Panc1 (cell line): Measurements from ENCODE around the gene MAPKAP1. TPM values are rescaled to one million over a fixed set of nuclear protein-coding genes. Genes with fewer than 3 reads are reported as not detected.

Source experiments
- ATAC-seq: fragments of 200-7000 bp; cut with Tn5 transposase; 2 replicates; pipeline ENCODE4 v1.9.1; 2020; ENCODE audit warnings: mild to moderate bottlenecking, moderate library complexity
- BruUV-seq: library from RNA; stranded (reverse); fragments of 400-500 nt; replicated peaks from 2 replicates; lab custom pipeline; 2021; lab: Mats Ljungman, UMichigan
- CTCF ChIA-PET: fragments of 300-600 bp; sonication (Branson Sonifier 250); formaldehyde crosslinking; loops from one replicate; lab custom pipeline; 2022; ENCODE audit warnings: antibody characterized with exemption; lab: Charles Lee
- POLR2A ChIA-PET: fragments of 300-600 bp; sonication (Branson Sonifier 250); formaldehyde crosslinking; loops from one replicate; lab custom pipeline; 2022; ENCODE audit warnings: antibody characterized with exemption; lab: Charles Lee
- DNase-seq: peaks from one replicate; pipeline ENCODE4 v3.0.0-alpha.2; 2010; ENCODE audit warnings: low read depth, low spot score
- H3K27ac ChIP-seq: 2 replicates; pipeline ENCODE4 v1.5.1; 2011; ENCODE audit warnings: mild to moderate bottlenecking, low read length, inconsistent platforms
- H3K27me3 ChIP-seq: fragments of 200-500 bp; sonication (Bioruptor generic); 2 replicates; pipeline ENCODE4 v1.6.0; 2014; ENCODE audit warnings: low read length, inconsistent platforms; ENCODE audit not compliant: control insufficient read depth, insufficient read depth
- H3K36me3 ChIP-seq: fragments of 200-500 bp; sonication (Bioruptor generic); 2 replicates; pipeline ENCODE4 v1.5.1; 2014; ENCODE audit warnings: inconsistent platforms, mild to moderate bottlenecking, low read length, moderate library complexity; ENCODE audit not compliant: control insufficient read depth, insufficient read depth
- H3K4me1 ChIP-seq: 2 replicates; pipeline ENCODE4 v1.5.1; 2011; ENCODE audit warnings: inconsistent platforms, mild to moderate bottlenecking, low read length, moderate library complexity; ENCODE audit not compliant: control insufficient read depth, insufficient read depth
- H3K4me3 ChIP-seq, 2 experiments: 2 replicates each; pipeline ENCODE4 v1.5.1; 2011 to 2012; ENCODE audit warnings: low read depth in 2 of 2, low read length in 2 of 2, mild to moderate bottlenecking in 2 of 2, inconsistent platforms in 1 of 2, moderate library complexity in 1 of 2
- H3K9me3 ChIP-seq: fragments of 200-500 bp; sonication (Bioruptor generic); 2 replicates; pipeline ENCODE4 v1.5.1; 2014; ENCODE audit warnings: low read depth, mild to moderate bottlenecking, inconsistent platforms, low read length, moderate library complexity; ENCODE audit not compliant: control insufficient read depth, insufficient read depth
- POLR2AphosphoS5 ChIP-seq: IDR thresholded peaks from 2 replicates; pipeline ENCODE4 v1.6.1; 2012; ENCODE audit warnings: mild to moderate bottlenecking, low read depth, low read length, moderate library complexity
- SIN3A ChIP-seq: IDR thresholded peaks from 2 replicates; pipeline ENCODE4 v1.6.1; 2012; ENCODE audit warnings: low read depth, mild to moderate bottlenecking, low read length, moderate library complexity, borderline replicate concordance; ENCODE audit not compliant: insufficient read depth
- TCF7L2 ChIP-seq: IDR thresholded peaks from 2 replicates; pipeline ENCODE4 v1.6.1; 2011; ENCODE audit warnings: mild to moderate bottlenecking, low read depth, low read length, inconsistent platforms
- in situ Hi-C: cut with HindIII; loops from 2 replicates; pipeline ENCODE4 v1.10.0; 2016; ENCODE audit warnings: low sequenced_read_pairs, low pct_unique_long_range_greater_than_20kb
- intact Hi-C: fragments of 100-400 bp; cut with micrococcal nuclease; formaldehyde crosslinking; loops from one replicate; pipeline ENCODE4 v1.10.0; 2022; ENCODE audit not compliant: unreplicated experiment
- total RNA-seq: library from RNA; stranded (reverse); gene quantifications from one replicate; pipeline ENCODE4 v1.2.1, GENCODE V29; 2021; ENCODE audit not compliant: unreplicated experiment
- TF ChIP-seq, protein P1 (sequence below), 2 experiments: IDR thresholded peaks; 2 replicates each; pipeline ENCODE4 v1.6.1; 2011 to 2012; ENCODE audit warnings: low read depth in 2 of 2, control low read depth in 1 of 2, low read length in 1 of 2, mild to moderate bottlenecking in 1 of 2, moderate library complexity in 1 of 2; ENCODE audit not compliant: insufficient read depth in 1 of 2
- TF ChIP-seq, protein P2 (sequence below): fragments of 450-650 bp; IDR thresholded peaks from 2 replicates; pipeline ENCODE4 v1.5.1; 2017; ENCODE audit warnings: mild to moderate bottlenecking

Gene MAPKAP1
- total RNA-seq, 1 experiment from 2014 or later, result 72.7 TPM

DNA sequence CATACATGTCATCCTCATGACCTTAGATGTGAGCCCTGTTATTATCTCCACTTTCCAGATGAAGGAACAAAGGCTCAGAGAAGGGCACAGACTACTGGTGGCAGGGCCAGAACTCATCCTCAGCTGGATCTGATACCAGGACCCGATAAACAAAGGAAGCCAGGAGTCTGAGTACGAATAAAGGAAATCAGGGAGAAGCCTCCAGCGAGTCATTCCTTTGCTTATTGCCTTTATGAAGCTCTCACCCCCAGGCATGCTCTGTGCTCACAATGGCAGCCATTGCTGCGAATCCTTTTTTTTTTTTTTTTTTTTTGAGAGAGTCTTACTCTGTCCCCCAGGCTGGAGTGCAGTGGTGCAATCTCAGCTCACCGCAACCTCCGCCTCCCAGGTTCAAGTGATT, 315.3 kb downstream of the MAPKAP1 start:
- TF ChIP-seq POLR2AphosphoS5 (no peak), TCF7L2 (no peak), SIN3A (no peak)
- TF ChIP-seq, protein P1, sequence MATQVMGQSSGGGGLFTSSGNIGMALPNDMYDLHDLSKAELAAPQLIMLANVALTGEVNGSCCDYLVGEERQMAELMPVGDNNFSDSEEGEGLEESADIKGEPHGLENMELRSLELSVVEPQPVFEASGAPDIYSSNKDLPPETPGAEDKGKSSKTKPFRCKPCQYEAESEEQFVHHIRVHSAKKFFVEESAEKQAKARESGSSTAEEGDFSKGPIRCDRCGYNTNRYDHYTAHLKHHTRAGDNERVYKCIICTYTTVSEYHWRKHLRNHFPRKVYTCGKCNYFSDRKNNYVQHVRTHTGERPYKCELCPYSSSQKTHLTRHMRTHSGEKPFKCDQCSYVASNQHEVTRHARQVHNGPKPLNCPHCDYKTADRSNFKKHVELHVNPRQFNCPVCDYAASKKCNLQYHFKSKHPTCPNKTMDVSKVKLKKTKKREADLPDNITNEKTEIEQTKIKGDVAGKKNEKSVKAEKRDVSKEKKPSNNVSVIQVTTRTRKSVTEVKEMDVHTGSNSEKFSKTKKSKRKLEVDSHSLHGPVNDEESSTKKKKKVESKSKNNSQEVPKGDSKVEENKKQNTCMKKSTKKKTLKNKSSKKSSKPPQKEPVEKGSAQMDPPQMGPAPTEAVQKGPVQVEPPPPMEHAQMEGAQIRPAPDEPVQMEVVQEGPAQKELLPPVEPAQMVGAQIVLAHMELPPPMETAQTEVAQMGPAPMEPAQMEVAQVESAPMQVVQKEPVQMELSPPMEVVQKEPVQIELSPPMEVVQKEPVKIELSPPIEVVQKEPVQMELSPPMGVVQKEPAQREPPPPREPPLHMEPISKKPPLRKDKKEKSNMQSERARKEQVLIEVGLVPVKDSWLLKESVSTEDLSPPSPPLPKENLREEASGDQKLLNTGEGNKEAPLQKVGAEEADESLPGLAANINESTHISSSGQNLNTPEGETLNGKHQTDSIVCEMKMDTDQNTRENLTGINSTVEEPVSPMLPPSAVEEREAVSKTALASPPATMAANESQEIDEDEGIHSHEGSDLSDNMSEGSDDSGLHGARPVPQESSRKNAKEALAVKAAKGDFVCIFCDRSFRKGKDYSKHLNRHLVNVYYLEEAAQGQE (IDR thresholded peaks at IDR 0.05; ENCODE audit: insufficient read depth in 1 of 2, low read depth in 2 of 2, low read length in 1 of 2), result no peak
- TF ChIP-seq, protein P2, sequence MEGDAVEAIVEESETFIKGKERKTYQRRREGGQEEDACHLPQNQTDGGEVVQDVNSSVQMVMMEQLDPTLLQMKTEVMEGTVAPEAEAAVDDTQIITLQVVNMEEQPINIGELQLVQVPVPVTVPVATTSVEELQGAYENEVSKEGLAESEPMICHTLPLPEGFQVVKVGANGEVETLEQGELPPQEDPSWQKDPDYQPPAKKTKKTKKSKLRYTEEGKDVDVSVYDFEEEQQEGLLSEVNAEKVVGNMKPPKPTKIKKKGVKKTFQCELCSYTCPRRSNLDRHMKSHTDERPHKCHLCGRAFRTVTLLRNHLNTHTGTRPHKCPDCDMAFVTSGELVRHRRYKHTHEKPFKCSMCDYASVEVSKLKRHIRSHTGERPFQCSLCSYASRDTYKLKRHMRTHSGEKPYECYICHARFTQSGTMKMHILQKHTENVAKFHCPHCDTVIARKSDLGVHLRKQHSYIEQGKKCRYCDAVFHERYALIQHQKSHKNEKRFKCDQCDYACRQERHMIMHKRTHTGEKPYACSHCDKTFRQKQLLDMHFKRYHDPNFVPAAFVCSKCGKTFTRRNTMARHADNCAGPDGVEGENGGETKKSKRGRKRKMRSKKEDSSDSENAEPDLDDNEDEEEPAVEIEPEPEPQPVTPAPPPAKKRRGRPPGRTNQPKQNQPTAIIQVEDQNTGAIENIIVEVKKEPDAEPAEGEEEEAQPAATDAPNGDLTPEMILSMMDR, result no peak
- no peak for DNase-seq
- no peak overlapping the region for H3K27ac ChIP-seq
- ATAC-seq, result no peak
- H3K4me1 ChIP-seq, result no peaks in the 10 kb centered on the region
- no peaks in the 10 kb centered on the region for H3K9me3 ChIP-seq
- ChIA-PET POLR2A (no interaction called here), CTCF (interaction anchor here (0.8 kb wide), 1 partner anchor 16 kb away, joined by 5 read pairs; no protein-coding TSS in a partner anchor)
- H3K36me3 ChIP-seq, result no peaks in the 10 kb centered on the region
- intact Hi-C loops, result no loop called here
- BruUV-seq, result no TSS peak
- no peaks in the 10 kb centered on the region for H3K27me3 ChIP-seq
- H3K4me3 ChIP-seq, result no peak overlapping the region
- in situ Hi-C loops, result no loop called here

DNA sequence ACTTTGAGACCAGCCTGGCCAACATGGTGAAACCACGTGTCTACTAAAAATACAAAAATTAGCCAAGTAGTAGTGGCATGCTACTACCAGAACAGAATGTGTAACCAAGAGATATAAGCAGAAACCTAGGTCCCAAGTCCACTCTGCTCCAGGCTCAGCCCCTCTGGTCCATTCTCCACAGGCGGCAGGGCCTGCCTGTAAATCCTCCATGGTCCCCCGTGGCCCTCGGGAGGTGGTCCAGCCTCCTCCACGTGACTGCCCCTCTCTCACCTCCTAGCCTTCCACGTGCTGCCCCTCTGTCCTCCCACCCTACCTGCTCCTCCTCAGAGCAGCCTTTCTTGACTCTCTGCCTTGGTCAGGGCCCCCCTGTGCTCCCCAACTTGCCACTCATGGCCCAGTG, 318.0 kb downstream of the MAPKAP1 start:
- TF ChIP-seq SIN3A (no peak), POLR2AphosphoS5 (no peak), TCF7L2 (no peak)
- TF ChIP-seq, protein P2, result no peak
- TF ChIP-seq, protein P1 (IDR thresholded peaks at IDR 0.05; ENCODE audit: insufficient read depth in 1 of 2, low read depth in 2 of 2, low read length in 1 of 2), result no peak
- CTCF ChIA-PET, result no interaction called here
- Histone ChIP-seq H3K4me3 (no peak overlapping the region), H3K36me3 (no peaks in the 10 kb centered on the region), H3K4me1 (no peaks in the 10 kb centered on the region), H3K27me3 (no peaks in the 10 kb centered on the region), H3K9me3 (no peaks in the 10 kb centered on the region), H3K27ac (no peak overlapping the region)
- ATAC-seq (no peak), DNase-seq (no peak)
- intact Hi-C loops, result no loop called here
- POLR2A ChIA-PET, result no interaction called here
- in situ Hi-C loops, result no loop called here
- no TSS peak for BruUV-seq
